Vagina (tissue), 2 donors: Measurements from ENCODE around the gene TTC9C. TPM values are rescaled to one million over a fixed set of nuclear protein-coding genes. Genes with fewer than 3 reads are reported as not detected.
A peak's percentile ranks its signal among the peaks of the same experiment; 100 is the strongest.

ENCODE experiments used
- DNase-seq, 2 donors: peaks; one replicate each; pipeline ENCODE4 v3.0.0-alpha.2; 2017; ENCODE audit errors: extremely low spot score in 2 of 2
- H3K27ac ChIP-seq: fragments of 200-600 bp; sonication (generic); one replicate; pipeline ENCODE4 v1.5.1; 2019
- H3K27me3 ChIP-seq: fragments of 200-600 bp; sonication (generic); one replicate; pipeline ENCODE4 v1.5.1; 2019
- H3K36me3 ChIP-seq, 2 donors: fragments of 200-600 bp; sonication (generic); one replicate each; pipeline ENCODE4 v1.5.1; 2017 to 2019
- H3K4me1 ChIP-seq: fragments of 200-600 bp; sonication (generic); one replicate; pipeline ENCODE4 v1.5.1; 2019
- H3K4me3 ChIP-seq, 2 donors: fragments of 200-600 bp; sonication (generic); 1 replicate in 1 of 2; 2 replicates in 1 of 2; pipeline ENCODE4 v1.5.1; 2016 to 2019
- H3K9me3 ChIP-seq: fragments of 200-600 bp; sonication (generic); one replicate; pipeline ENCODE4 v1.5.1; 2019
- CTCF ChIP-seq, 3 experiments: fragments of 450-650 bp in 2 of 3; fragments of 200-600 bp in 1 of 3; sonication (generic) in 1 of 3; IDR thresholded peaks; one replicate each; pipeline ENCODE4 v1.5.1; 2017 to 2019; ENCODE audit warnings: antibody characterized with exemption in 3 of 3, mild to moderate bottlenecking in 2 of 3, moderate library complexity in 2 of 3
- POLR2A ChIP-seq, 2 donors: fragments of 450-650 bp; IDR thresholded peaks; one replicate each; pipeline ENCODE4 v1.6.1; 2017; ENCODE audit warnings: antibody characterized with exemption in 2 of 2, mild to moderate bottlenecking in 2 of 2, moderate library complexity in 2 of 2
- POLR2AphosphoS5 ChIP-seq, 2 donors: sonication (generic); formaldehyde crosslinking; IDR thresholded peaks; one replicate each; pipeline ENCODE4 v1.9.0; 2017; ENCODE audit warnings: antibody characterized with exemption in 2 of 2, mild to moderate bottlenecking in 2 of 2, low read depth in 1 of 2; ENCODE audit not compliant: insufficient read depth in 1 of 2
- intact Hi-C: fragments of 100-400 bp; cut with DNase I; formaldehyde crosslinking; loops from one replicate; pipeline ENCODE4 v1.15.1; 2023
- total RNA-seq: library from RNA; depleted of rRNA; stranded (reverse); fragments of >200 nt; gene quantifications from one replicate; pipeline ENCODE4 v1.2.3, GENCODE V29; 2016

TTC9C gene
- total RNA-seq, 1 donor from 2014 or later = 18.7 TPM

GRCh38 chr11:62710001-62710345 is 18.3 kb upstream of the TTC9C start:
- no peaks in the 10 kb centered on the region for H3K9me3 ChIP-seq
- intact Hi-C loops = no loop called here
- peaks cover 40% of the 10 kb centered on the region for H3K4me1 ChIP-seq
- TF ChIP-seq POLR2A (IDR thresholded peaks at IDR 0.05) (no peak), POLR2AphosphoS5 (IDR thresholded peaks at IDR 0.05; ENCODE audit: insufficient read depth in 1 of 2, low read depth in 1 of 2) (no peak), CTCF (IDR thresholded peaks at IDR 0.05) (no peak)
- no peak for DNase-seq
- H3K27me3 ChIP-seq = no peaks in the 10 kb centered on the region
- H3K4me3 ChIP-seq = peak overlapping the region; percentile 44 to 63
- H3K27ac ChIP-seq = peak overlapping the region; percentile 95
- H3K36me3 ChIP-seq = peaks cover 0 to 38% of the 10 kb centered on the region in 2 donors

GRCh38 chr11:62712276-62712812 is 15.9 kb upstream of the TTC9C start:
- Histone ChIP-seq H3K36me3 (peaks cover 0 to 62% of the 10 kb centered on the region in 2 donors), H3K4me1 (peaks cover 22% of the 10 kb centered on the region), H3K4me3 (no peak overlapping the region), H3K27me3 (no peaks in the 10 kb centered on the region), H3K9me3 (no peaks in the 10 kb centered on the region), H3K27ac (no peak overlapping the region)
- no peak for DNase-seq
- intact Hi-C loops = no loop called here
- TF ChIP-seq CTCF (IDR thresholded peaks at IDR 0.05) (no peak), POLR2AphosphoS5 (IDR thresholded peaks at IDR 0.05; ENCODE audit: insufficient read depth in 1 of 2, low read depth in 1 of 2) (no peak), POLR2A (IDR thresholded peaks at IDR 0.05) (no peak)

- H3K9me3 ChIP-seq = no peaks in the 10 kb centered on the region
- no peak for DNase-seq
- peaks cover 19% of the 10 kb centered on the region for H3K4me1 ChIP-seq
- no peak overlapping the region for H3K4me3 ChIP-seq
- no peak for TF ChIP-seq POLR2A (IDR thresholded peaks at IDR 0.05)
- no peak for TF ChIP-seq CTCF (IDR thresholded peaks at IDR 0.05)
- TF ChIP-seq POLR2AphosphoS5 (IDR thresholded peaks at IDR 0.05; ENCODE audit: insufficient read depth in 1 of 2, low read depth in 1 of 2) = no peak
- peaks cover 0 to 67% of the 10 kb centered on the region in 2 donors for H3K36me3 ChIP-seq
- no peaks in the 10 kb centered on the region for H3K27me3 ChIP-seq
- H3K27ac ChIP-seq = no peak overlapping the region
- intact Hi-C loops = no loop called here
Measured at GRCh38 chr11:62712861-62713260, 15.4 kb upstream of the TTC9C start.

- no peak overlapping the region for H3K27ac ChIP-seq
- intact Hi-C loops = no loop called here
- H3K4me1 ChIP-seq = peaks cover 18% of the 10 kb centered on the region
- DNase-seq = no peak
- H3K9me3 ChIP-seq = no peaks in the 10 kb centered on the region
- no peak for TF ChIP-seq POLR2AphosphoS5 (IDR thresholded peaks at IDR 0.05; ENCODE audit: insufficient read depth in 1 of 2, low read depth in 1 of 2)
- no peak for TF ChIP-seq CTCF (IDR thresholded peaks at IDR 0.05)
- no peak for TF ChIP-seq POLR2A (IDR thresholded peaks at IDR 0.05)
- H3K4me3 ChIP-seq = no peak overlapping the region
- H3K27me3 ChIP-seq = no peaks in the 10 kb centered on the region
- peaks cover 0 to 72% of the 10 kb centered on the region in 2 donors for H3K36me3 ChIP-seq
Measured at GRCh38 chr11:62713343-62713742, 14.9 kb upstream of the TTC9C start.

GRCh38 chr11:62715150-62716130 is 12.8 kb upstream of the TTC9C start:
- H3K27ac ChIP-seq = no peak overlapping the region
- H3K9me3 ChIP-seq = no peaks in the 10 kb centered on the region
- H3K4me3 ChIP-seq = no peak overlapping the region
- intact Hi-C loops = no loop called here
- TF ChIP-seq CTCF (IDR thresholded peaks at IDR 0.05) (no peak), POLR2A (IDR thresholded peaks at IDR 0.05) (no peak), POLR2AphosphoS5 (IDR thresholded peaks at IDR 0.05; ENCODE audit: insufficient read depth in 1 of 2, low read depth in 1 of 2) (no peak)
- no peaks in the 10 kb centered on the region for H3K27me3 ChIP-seq
- DNase-seq = no peak
- peaks cover 0 to 93% of the 10 kb centered on the region in 2 donors for H3K36me3 ChIP-seq
- peaks cover 3% of the 10 kb centered on the region for H3K4me1 ChIP-seq
